GM21619 (cell line): ENCODE results near the gene CCDC191.

Experiments
- ATAC-seq: cut with Tn5 transposase; IDR thresholded peaks from one replicate; pipeline ENCODE4 v1.9.1; 2021; ENCODE audit not compliant: unreplicated experiment

Gene CCDC191

GRCh38 chr3:113977822-113978221 is 78.5 kb downstream of the CCDC191 start:
- no peak for ATAC-seq

DNA sequence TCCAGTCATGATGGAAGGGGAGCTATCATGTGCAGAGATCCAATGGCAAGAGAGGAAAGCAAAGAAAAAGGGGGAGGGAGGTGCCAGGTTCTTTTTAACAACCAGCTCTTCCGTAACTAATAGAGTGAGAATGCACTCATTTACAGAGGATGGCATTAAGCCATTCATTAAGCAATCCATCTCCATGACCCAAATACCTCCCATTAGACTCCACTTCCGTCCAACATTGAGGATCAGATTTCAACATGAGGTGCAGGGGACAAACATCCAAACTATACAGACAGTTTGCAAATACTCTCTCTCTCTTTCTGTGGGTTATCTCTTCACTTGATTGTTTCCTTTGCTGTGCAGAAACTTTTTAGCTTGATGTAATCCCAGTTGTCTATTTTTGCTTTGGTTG is 87.3 kb downstream of the CCDC191 start:
- no peak for ATAC-seq

DNA sequence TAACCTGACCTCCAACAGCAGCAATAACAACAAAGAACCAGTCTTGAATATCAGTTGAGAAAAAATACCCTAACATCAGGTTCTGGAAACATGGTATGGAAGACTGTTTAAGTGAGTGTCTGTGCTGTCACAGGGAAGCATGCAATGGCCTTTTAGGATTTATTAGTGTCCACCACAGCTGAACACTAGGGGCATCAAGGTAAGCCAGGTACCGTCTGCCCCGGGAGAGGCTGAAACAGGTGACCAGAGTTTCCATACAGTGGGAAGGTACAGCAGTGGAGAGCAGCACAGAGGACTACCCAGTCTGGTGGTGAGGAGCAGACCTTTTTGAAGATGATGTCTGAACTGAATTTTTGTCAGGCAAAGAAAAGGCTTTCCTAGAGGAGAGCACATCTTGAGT is 90.2 kb downstream of the CCDC191 start:
- ATAC-seq, result no peak

- ATAC-seq, result no peak
These were observed 92.4 kb downstream of the CCDC191 start for GRCh38 chr3:113963879-113964278.

DNA sequence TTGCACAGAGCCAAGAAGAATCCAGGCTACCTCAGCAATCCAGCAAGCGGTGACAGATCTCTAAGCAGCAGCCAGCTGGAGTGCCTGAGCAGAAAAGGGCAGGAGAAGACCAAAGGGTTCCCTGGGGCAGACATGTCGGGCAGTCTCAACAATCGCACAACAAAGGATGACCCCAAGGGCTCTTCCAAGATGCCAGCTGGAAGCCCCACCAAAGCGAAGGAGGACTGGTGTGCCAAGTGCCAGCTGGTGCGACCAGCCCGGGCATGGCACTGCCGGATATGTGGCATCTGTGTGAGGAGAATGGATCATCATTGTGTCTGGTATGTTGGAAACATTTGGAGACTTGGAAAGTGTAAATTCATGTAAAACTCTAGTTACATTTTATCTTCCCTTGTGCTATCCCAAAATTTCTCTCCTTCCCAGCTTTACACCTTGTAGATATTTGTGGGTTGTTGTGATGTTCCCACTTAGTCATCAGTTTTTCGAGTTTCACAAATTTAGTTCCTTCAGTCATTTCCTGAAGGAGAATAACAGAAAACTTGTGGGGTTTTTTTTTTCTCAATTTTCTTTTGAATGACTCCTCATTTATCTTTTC is 102.1 kb downstream of the CCDC191 start:
- ATAC-seq, result no peak

DNA sequence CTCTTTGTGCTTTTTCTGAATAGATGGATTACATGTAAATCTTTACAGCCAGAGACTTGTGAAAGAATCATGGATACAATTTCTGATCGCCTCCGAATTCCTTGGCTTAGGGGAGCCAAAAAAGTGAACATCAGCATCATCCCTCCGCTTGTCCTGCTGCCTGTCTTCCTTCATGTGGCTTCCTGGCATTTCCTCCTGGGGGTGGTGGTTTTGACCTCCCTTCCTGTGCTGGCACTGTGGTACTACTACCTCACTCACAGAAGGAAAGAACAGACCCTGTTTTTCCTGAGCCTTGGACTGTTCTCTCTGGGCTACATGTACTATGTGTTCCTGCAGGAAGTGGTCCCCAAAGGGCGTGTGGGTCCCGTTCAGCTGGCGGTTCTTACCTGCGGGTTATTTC is 102.6 kb downstream of the CCDC191 start:
- ATAC-seq, result no peak

- no peak for ATAC-seq
These were observed 103.4 kb downstream of the CCDC191 start for GRCh38 chr3:113952921-113953320.

DNA sequence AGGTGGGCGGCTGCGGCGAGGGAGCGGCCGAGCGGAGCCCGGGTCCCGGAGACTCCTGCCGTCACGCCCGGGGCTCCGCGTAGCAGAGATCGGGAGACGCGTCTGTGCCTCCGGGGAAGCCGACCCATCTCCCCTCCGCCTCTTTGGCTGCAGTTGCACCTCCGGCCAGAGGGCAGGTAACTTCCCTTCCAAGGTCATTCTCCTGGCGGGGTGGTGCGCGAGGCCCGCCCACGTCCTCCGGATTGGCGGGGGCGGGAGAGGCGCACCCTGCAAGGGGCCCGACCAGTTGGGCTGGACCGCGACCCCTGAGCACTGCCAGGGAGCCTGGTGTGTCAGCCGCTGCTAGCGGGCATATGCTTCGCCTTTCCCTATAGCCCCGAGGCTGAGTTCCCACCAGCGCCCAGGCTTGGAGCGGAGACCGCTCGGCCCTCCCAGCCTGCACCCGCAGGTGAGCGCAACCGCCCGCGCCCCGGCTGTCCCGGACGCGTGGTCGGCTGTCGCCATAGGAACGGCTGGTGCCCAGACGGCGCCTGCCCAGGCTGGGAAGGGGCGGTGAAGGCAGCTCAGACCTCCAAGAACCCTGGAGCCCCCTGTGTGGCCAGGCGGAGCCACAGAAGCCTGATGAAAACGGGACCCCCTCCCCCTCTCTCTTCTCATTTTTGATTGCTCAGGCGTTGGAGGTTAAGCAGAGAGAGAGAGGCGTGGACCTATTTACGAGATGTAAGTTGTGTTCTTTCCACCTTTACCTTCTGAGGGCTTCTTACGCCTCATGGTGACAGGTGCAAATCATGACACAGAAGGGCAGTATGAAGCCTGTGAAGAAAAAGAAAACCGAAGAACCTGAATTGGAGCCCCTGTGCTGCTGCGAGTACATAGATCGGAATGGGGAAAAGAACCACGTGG is 108.1 kb downstream of the CCDC191 start:
- ATAC-seq, result peak; percentile 45

DNA sequence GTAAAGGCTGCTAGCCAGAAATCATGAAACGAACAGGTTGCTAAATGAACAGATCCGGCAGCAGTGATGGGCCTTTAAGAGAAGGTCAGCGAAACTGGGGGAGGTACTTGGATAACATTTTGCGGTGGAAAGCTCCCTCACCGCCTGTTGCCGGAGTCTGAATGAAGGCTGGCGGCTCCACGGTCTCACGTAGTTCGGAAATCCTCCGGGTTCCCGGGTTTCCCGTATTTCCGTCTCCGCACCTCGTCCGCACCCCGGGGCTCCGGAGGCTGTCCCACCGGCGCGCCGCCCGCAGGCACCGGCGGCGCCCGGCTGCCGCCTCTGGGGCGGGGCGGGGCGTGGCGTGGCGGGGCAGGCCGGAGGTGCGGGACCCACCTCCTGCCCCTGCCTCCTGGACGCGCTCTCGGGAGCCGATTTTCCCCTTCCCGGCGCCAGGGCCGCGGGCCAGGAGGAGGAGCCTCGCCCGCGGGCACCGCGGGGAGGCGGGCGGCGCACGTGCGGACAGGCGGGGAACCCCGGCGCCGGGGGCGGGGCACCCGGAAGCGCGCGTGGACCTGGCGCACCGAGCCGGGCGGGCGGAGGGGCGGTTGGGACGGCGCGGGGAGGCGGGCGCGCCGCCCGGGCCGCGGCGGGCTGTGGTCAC is 108.8 kb downstream of the CCDC191 start, which contains the start of gene ZDHHC23:
Gene ZDHHC23, plus strand, starts transcription at position 642 of the 643 bp plus-strand sequence. CDS start 790 bp downstream, outside the sequence.
- ATAC-seq, result peak; percentile 67

GRCh38 chr3:113946831-113947230 is 109.5 kb downstream of the CCDC191 start:
- no peak for ATAC-seq

- no peak for ATAC-seq
These were observed 128.8 kb downstream of the CCDC191 start for GRCh38 chr3:113927556-113927955.

DNA sequence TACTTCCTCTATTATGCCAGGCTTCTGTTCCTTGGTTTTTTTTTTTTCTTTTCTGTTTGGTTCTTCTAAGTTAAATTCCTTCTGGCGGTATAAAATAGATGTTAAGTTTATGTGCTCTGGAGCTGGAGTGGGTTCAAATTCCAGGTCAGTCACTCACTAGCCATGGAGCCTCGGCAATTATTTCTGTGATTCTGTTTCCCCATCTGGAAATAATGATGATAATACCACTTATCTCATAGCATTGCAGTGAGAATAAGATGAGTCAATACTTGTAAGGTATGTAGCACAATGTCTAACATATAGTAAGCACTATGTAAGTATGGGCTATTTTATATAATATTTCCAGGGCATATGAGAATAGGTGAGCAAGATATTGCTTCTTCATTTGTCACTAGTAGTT is 141.7 kb downstream of the CCDC191 start:
- no peak for ATAC-seq
